Upper lobe of left lung (tissue), 4 donors: ENCODE data around the gene SYNJ2.

Experiments
- POLR2A ChIP-seq, 4 donors: fragments of 450-650 bp; IDR thresholded peaks; one replicate each; pipeline ENCODE4 v1.5.1; 2016 to 2017; ENCODE audit warnings: antibody characterized with exemption in 4 of 4, mild to moderate bottlenecking in 2 of 4
- POLR2AphosphoS5 ChIP-seq, 2 donors: sonication (generic); formaldehyde crosslinking; IDR thresholded peaks; one replicate each; pipeline ENCODE4 v1.5.1; 2017; ENCODE audit warnings: antibody characterized with exemption in 2 of 2
- TF ChIP-seq, protein P1 (sequence below), 6 experiments: fragments of 450-650 bp in 4 of 6; fragments of 200-600 bp in 2 of 6; sonication (generic) in 2 of 6; IDR thresholded peaks; one replicate each; pipeline ENCODE4 v1.5.1; 2016 to 2019; ENCODE audit warnings: antibody characterized with exemption in 6 of 6

DNA sequence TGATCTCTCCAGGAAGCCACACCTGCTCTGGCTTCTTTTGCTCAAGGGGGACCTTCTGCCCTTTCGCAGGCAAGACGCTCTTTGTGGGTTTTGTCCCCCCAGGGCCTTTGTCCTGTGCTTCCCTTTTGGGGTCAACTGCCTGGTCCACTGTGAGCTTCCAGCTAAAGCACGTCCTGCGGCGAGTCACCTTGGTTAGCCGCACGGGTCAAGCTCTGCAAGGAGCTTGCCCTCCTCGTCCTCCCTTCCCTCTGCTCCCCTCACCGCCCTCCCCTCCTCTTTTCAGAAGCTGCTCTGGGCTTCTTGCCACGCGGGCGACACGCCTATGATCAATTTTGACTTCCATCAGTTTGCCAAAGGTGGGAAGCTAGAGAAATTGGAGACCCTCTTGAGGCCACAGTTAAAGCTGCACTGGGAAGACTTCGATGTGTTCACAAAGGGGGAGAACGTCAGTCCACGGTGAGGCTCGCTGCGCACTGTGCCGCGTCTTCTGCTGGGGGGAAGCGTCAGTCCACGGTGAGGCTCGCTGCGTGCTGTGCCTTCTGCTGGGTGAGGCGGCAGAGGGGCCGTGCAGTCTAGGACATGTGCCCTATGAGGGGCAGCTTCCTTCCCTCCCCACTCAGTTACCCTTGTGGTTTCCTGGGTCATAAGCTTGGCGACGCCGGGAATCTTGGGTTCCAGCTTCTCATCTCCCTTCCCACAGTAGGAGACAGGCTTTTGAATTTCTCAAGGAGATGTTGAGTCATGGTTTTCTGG, 80.2 kb downstream of the SYNJ2 start:
- TF ChIP-seq, protein P1, sequence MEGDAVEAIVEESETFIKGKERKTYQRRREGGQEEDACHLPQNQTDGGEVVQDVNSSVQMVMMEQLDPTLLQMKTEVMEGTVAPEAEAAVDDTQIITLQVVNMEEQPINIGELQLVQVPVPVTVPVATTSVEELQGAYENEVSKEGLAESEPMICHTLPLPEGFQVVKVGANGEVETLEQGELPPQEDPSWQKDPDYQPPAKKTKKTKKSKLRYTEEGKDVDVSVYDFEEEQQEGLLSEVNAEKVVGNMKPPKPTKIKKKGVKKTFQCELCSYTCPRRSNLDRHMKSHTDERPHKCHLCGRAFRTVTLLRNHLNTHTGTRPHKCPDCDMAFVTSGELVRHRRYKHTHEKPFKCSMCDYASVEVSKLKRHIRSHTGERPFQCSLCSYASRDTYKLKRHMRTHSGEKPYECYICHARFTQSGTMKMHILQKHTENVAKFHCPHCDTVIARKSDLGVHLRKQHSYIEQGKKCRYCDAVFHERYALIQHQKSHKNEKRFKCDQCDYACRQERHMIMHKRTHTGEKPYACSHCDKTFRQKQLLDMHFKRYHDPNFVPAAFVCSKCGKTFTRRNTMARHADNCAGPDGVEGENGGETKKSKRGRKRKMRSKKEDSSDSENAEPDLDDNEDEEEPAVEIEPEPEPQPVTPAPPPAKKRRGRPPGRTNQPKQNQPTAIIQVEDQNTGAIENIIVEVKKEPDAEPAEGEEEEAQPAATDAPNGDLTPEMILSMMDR (IDR thresholded peaks at IDR 0.05) = no peak
- TF ChIP-seq POLR2AphosphoS5 (IDR thresholded peaks at IDR 0.05) (no peak), POLR2A (IDR thresholded peaks at IDR 0.05) (no peak)
